GM12891 (cell line): ENCODE measurements around the gene S100A9.

Experiments
- PAX5 ChIP-seq: IDR thresholded peaks from 2 replicates; pipeline ENCODE4 v1.6.1; 2011; ENCODE audit warnings: low read length, moderate library complexity, mild to moderate bottlenecking; ENCODE audit not compliant: insufficient read depth, severe bottlenecking
- POLR2A ChIP-seq: IDR thresholded peaks from 2 replicates; pipeline ENCODE4 v1.6.1; 2011; ENCODE audit warnings: low read depth, low read length, control low read depth
- POLR2AphosphoS5 ChIP-seq: IDR thresholded peaks from 2 replicates; pipeline ENCODE4 v1.6.1; 2011; ENCODE audit warnings: low read depth, low read length, control low read depth

GRCh38 chr1:153310526-153310925 lies 47.1 kb upstream of the S100A9 start:
- TF ChIP-seq POLR2AphosphoS5 = no peak
- no peak for TF ChIP-seq POLR2A
- no peak for TF ChIP-seq PAX5
